H7 (cell line): ENCODE measurements around the gene SH3D19. TPM values are rescaled to one million over a fixed set of nuclear protein-coding genes. Genes with fewer than 3 reads are reported as not detected.
A peak's percentile ranks its signal among the peaks of the same experiment; 100 is the strongest.

Experiments
- DNase-seq: peaks from one replicate; pipeline ENCODE4 v3.0.0; 2012
- H3K27me3 ChIP-seq: 2 replicates; pipeline ENCODE4 v1.6.0; 2011; ENCODE audit warnings: mild to moderate bottlenecking, low read length; ENCODE audit not compliant: control insufficient read depth, insufficient read depth
- H3K36me3 ChIP-seq: replicated peaks from 2 replicates; pipeline ENCODE4 v1.5.1; 2011; ENCODE audit warnings: low read length; ENCODE audit not compliant: control insufficient read depth, insufficient read depth
- H3K4me3 ChIP-seq: 2 replicates; pipeline ENCODE4 v1.5.1; 2011; ENCODE audit warnings: low read depth, mild to moderate bottlenecking, control low read depth, low read length, moderate library complexity; ENCODE audit not compliant: insufficient read depth
- total RNA-seq: library from RNA; depleted of rRNA; stranded (reverse); fragments of >200 nt; shearing (Covaris generic); gene quantifications from 2 replicates; pipeline ENCODE4 v1.2.3, GENCODE V29; 2014

SH3D19 gene
- total RNA-seq, 1 experiment from 2014 or later = 24.8 TPM

DNA sequence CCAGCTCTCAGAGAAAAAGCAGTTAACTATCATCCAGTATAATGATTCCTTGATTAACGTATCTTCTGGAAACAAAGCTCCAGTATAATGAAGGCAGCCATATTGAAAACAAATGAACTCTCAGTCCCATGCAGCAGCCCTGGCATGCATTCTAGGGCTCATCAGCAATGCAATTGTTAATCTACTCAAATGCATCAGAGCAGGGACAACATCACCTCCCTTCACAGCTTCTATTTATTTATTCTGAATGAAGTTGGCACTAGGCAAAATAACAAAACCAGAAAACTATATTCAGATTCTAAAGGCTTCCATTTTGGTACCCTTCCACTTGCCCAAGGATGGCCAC is 11.4 kb downstream of the SH3D19 start:
- Histone ChIP-seq H3K27me3 (no peaks in the 10 kb centered on the region), H3K36me3 (no peaks in the 10 kb centered on the region)

GRCh38 chr4:151313306-151314009 is 11.9 kb downstream of the SH3D19 start:
- DNase-seq = no peak
- no peak overlapping the region for H3K4me3 ChIP-seq
- no peaks in the 10 kb centered on the region for H3K36me3 ChIP-seq
- no peaks in the 10 kb centered on the region for H3K27me3 ChIP-seq

More for the DNA sequence above, 11.4 kb downstream of the SH3D19 start:
- no peak overlapping the region for H3K4me3 ChIP-seq
- DNase-seq = no peak

GRCh38 chr4:151310124-151310728 is 15.2 kb downstream of the SH3D19 start:
- no peak overlapping the region for H3K4me3 ChIP-seq
- H3K27me3 ChIP-seq = no peaks in the 10 kb centered on the region
- DNase-seq = no peak
- no peaks in the 10 kb centered on the region for H3K36me3 ChIP-seq

- H3K27me3 ChIP-seq = no peaks in the 10 kb centered on the region
- H3K36me3 ChIP-seq = no peaks in the 10 kb centered on the region
- H3K4me3 ChIP-seq = no peak overlapping the region
- DNase-seq = no peak
Measured at GRCh38 chr4:151304755-151305154, 20.6 kb downstream of the SH3D19 start.

DNA sequence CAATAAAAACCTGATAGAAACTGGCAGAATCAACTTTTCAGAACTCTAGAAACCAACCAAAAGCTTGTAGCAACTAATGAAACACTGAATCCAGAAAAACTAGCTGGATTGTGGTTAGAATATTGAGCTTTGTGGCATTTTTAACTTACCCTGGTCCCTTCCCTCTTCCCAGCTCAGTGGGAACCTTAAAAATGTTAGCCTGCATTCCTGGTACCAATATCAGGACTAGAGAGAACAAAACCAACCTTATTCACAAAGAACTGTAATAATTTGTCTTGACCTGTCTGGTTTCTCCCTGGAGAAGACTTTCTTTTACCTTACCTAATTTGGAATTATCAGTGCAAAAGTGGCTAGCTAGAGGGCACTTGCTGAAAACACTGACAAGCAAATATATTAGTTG is 21.2 kb downstream of the SH3D19 start:
- Histone ChIP-seq H3K27me3 (no peaks in the 10 kb centered on the region), H3K4me3 (no peak overlapping the region), H3K36me3 (no peaks in the 10 kb centered on the region)
- DNase-seq = no peak

DNA sequence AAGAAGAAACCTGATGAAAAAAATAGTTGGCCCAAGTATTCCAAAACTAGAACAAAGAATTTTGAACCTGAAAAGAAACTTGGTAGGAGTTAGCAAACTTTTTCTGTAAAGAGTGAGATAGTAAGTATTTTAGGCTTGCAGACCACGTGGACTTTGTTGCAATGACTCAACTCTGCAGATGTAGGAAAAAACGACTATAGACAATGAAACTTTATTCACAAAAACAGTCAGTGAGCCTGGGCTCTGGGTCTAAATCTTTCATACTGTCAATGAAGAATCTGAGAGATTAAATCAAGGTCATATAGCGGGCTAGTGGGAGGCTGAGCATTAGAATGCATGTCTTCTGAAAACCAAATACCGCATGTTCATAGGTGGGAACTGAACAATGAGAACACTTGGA is 23.0 kb downstream of the SH3D19 start:
- H3K36me3 ChIP-seq = no peaks in the 10 kb centered on the region
- no peaks in the 10 kb centered on the region for H3K27me3 ChIP-seq
- no peak overlapping the region for H3K4me3 ChIP-seq
- DNase-seq = no peak

DNA sequence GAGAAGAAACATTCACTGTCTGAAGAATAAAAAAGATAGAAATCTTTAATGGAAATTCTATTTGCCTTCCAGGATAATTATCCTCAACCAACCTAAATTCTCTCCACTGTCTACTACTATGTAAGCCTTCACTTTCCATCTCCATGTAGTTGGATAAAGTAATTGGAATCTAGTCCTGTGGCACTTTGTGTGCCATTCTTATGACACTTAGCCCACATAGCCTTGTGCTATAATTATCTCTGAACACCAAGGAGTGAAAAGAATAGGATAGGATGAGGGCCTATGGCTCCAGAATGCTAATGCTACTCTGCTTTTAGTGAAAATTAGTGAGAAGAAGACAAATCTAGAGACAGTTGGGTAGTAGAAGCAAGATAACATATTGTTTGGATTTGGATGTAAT is 28.2 kb downstream of the SH3D19 start:
- Histone ChIP-seq H3K36me3 (no peaks in the 10 kb centered on the region), H3K27me3 (no peaks in the 10 kb centered on the region), H3K4me3 (no peak overlapping the region)
- no peak for DNase-seq

- no peak overlapping the region for H3K4me3 ChIP-seq
- H3K36me3 ChIP-seq = no peaks in the 10 kb centered on the region
- no peaks in the 10 kb centered on the region for H3K27me3 ChIP-seq
- DNase-seq = no peak
Measured at GRCh38 chr4:151296227-151296626, 29.2 kb downstream of the SH3D19 start.

DNA sequence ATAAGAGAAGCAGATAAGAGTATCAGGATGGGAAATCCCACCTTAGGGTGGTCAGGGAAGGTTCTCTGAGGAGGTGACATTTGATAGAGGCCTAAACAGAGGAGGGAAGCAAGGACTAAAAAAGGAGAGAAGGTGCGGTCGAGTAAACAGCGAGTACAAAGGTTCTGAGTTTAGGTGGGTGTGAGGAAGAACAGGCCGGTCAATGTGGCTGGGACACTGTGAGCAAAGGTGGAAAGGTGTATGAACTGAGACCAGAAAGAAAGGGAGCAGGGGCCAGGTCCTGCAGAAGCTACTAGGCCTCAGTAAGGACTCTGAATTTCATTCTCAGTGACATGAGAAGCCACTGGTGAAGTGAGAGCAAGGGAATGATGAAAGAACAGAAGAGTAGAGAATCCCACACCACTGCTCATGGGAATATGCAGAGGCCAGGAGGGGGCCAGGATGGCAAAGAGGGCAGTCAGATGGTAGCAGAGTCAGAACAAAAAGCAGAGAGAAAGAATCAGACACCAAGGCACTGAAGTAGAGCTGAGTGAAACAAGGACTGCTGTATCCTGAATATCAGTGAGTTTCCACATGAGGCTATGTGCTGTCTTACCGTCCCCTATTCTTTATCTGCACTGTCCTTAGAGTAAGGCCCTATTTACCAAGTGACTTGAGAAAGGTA is 30.4 kb downstream of the SH3D19 start:
- no peak overlapping the region for H3K4me3 ChIP-seq
- H3K27me3 ChIP-seq = no peaks in the 10 kb centered on the region
- no peaks in the 10 kb centered on the region for H3K36me3 ChIP-seq
- peak; percentile 25 for DNase-seq

GRCh38 chr4:151292038-151292437 is 33.4 kb downstream of the SH3D19 start:
- Histone ChIP-seq H3K27me3 (no peaks in the 10 kb centered on the region), H3K36me3 (no peaks in the 10 kb centered on the region), H3K4me3 (no peak overlapping the region)
- no peak for DNase-seq

- Histone ChIP-seq H3K36me3 (no peaks in the 10 kb centered on the region), H3K27me3 (no peaks in the 10 kb centered on the region), H3K4me3 (no peak overlapping the region)
- no peak for DNase-seq
Measured at GRCh38 chr4:151291485-151291884, 33.9 kb downstream of the SH3D19 start.

DNA sequence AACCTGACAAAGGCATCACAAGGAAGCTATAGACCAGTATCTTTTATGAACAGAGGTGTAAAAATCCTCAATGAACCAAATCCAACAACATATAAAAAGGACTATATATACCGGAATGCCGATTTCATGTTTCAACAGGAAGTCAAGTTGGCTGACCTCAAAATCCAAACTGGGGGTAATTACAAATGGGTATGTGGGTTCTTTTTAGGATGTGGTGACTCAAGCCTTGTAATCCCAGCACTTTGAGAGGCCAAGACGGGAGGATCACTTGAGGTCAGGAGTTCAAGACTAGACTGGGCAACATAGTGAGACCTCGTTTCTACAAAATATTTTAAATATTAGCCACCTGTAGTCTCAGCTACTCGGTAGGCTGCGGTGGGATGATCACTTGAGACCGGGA is 38.0 kb downstream of the SH3D19 start:
- H3K4me3 ChIP-seq = no peak overlapping the region
- no peaks in the 10 kb centered on the region for H3K36me3 ChIP-seq
- no peaks in the 10 kb centered on the region for H3K27me3 ChIP-seq
- no peak for DNase-seq

DNA sequence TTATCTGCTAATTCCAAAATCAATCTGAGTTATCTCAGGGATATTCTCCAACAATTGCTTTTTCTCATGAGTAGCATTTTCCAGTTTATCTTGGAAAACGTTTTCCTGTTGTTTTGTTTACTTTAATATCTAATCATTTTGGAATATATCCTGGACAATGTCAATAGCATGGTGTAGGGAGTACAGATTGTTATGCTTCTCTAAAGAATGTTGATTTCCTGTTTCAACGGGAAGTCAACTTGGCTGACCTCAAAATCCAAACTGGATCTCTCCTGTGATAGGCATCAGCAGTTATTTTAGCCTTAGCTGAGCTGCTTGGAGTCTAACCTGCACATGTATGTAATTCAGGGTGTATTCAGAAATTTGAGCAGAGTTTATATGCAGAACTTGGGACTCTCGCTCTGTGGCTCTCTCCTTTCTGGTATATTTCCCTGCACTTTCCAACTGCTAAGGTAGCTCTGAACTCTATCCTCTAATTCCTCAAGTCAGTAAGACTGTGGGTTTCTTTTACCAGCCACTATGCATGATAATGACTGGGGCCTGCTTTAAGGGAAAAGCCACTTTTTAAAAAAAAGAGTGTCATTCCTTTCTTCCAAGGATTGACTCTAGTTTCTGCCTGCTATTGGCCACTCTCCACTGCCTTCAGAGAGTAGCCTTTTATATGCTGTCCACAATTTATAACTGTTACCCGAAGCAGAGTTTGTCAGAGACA is 40.7 kb downstream of the SH3D19 start:
- peak; percentile 52 for DNase-seq
- H3K4me3 ChIP-seq = no peak overlapping the region

DNA sequence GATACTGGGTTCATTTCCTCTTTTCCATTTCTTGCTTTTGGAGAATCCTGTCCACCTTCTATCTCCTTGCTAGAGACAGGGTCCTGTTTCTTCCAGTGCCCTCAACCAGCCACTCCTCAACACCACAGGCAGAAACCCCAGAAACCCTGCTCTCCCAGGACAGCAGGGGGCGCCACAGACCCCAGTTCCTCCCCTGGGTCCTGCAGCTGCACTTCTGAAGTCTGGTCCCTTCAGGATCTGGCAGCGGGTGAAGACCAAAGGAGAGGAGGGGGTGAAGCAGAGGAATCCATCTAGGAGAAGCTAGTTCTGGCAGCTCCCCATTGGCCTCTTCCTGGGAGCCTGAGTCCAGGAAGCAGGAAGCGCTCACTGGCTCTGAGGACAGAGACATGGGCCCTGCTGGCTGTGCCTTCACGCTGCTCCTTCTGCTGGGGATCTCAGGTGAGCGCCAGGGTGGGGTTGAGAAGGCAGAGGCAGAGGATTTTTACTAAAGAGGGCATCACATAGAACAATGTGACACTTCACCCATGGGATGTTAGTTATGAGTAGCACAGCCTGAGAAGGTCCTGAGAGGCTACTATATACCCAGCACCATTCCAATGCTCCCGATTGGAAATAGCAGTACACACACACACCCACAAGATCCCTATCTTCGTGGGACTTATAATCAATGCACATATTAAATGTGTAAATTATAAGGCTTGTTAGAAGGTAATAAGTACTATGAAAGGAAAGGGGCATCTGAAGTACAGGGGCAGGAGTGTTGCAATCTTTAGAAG is 48.4 kb downstream of the SH3D19 start, which contains the start of gene PRSS48:
Gene PRSS48 (plus strand): TSS at position 375 of the 776 bp plus-strand sequence. CDS start 12 bp downstream, at position 387.
- Histone ChIP-seq H3K4me3 (no peak within 1 kb of the TSS), H3K36me3 (no peaks in the 10 kb centered on the region), H3K27me3 (no peaks in the 10 kb centered on the region)
- DNase-seq = peak; percentile 77

More for the DNA sequence above, 40.7 kb downstream of the SH3D19 start:
- Histone ChIP-seq H3K36me3 (no peaks in the 10 kb centered on the region), H3K27me3 (no peaks in the 10 kb centered on the region)
